Transverse colon (tissue), 4 donors: ENCODE measurements around the gene NR1D1. TPM values are rescaled to one million over a fixed set of nuclear protein-coding genes. Genes with fewer than 3 reads are reported as not detected.
A peak's percentile ranks its signal among the peaks of the same experiment; 100 is the strongest.

ENCODE experiments used
- DNase-seq: peaks from one replicate; pipeline ENCODE4 v3.0.0-alpha.2; 2019
- H3K27ac ChIP-seq, 4 donors: fragments of 200-600 bp; sonication (generic); 2 replicates each; pipeline ENCODE4 v1.5.1; 2016 to 2018; ENCODE audit warnings: inconsistent platforms in 4 of 4
- H3K27me3 ChIP-seq: fragments of 200-600 bp; sonication (generic); 2 replicates; pipeline ENCODE4 v1.5.1; 2017; ENCODE audit warnings: inconsistent platforms
- H3K36me3 ChIP-seq, 4 donors: fragments of 200-600 bp; sonication (generic); 2 replicates each; pipeline ENCODE4 v1.5.1; 2017 to 2019; ENCODE audit warnings: inconsistent platforms in 4 of 4
- H3K4me1 ChIP-seq, 4 donors: fragments of 200-600 bp; sonication (generic); 2 replicates each; pipeline ENCODE4 v1.5.1; 2017 to 2020; ENCODE audit warnings: inconsistent platforms in 4 of 4
- H3K4me3 ChIP-seq, 4 donors: fragments of 200-600 bp; sonication (generic); 1 replicate in 1 of 4; 2 replicates in 3 of 4; pipeline versions ENCODE4 v1.5.1 to v1.6.1; 2017 to 2019; ENCODE audit warnings: inconsistent platforms in 4 of 4
- H3K9me3 ChIP-seq, 2 donors: fragments of 200-600 bp; sonication (generic); 2 replicates each; pipeline ENCODE4 v1.5.1; 2017 to 2019; ENCODE audit warnings: inconsistent platforms in 2 of 2
- EP300 ChIP-seq: sonication (generic); formaldehyde crosslinking; IDR thresholded peaks from one replicate; pipeline ENCODE4 v1.6.1; 2017; ENCODE audit warnings: antibody characterized with exemption, low read depth
- POLR2A ChIP-seq: fragments of 450-650 bp; IDR thresholded peaks from one replicate; pipeline ENCODE4 v1.6.1; 2016; ENCODE audit warnings: antibody characterized with exemption, mild to moderate bottlenecking, moderate library complexity
- POLR2AphosphoS5 ChIP-seq, 3 donors: sonication (generic); formaldehyde crosslinking; IDR thresholded peaks; one replicate each; pipeline ENCODE4 v1.6.1; 2016; ENCODE audit warnings: antibody characterized with exemption in 3 of 3
- WGBS, 2 donors: methylation state at CpG; one replicate each; pipeline ENCODE4 v1.1.5; 2018; ENCODE audit warnings: low coverage in 1 of 2; 5-methylcytosine and 5-hydroxymethylcytosine counted together
- in situ Hi-C, 4 donors: fragments of 200-750 bp; cut with MboI; loops; one replicate each; pipeline versions ENCODE4 v1.15.0 to v1.15.1; 2017; ENCODE audit warnings: low sequenced_read_pairs in 3 of 4, low pct_ligation_motif_present in 1 of 4, low pct_unique_long_range_greater_than_20kb in 1 of 4
- intact Hi-C: fragments of 100-400 bp; cut with DNase I; formaldehyde crosslinking; loops from one replicate; pipeline ENCODE4 v1.15.1; 2023; ENCODE audit warnings: low total_unique reads
- total RNA-seq, 4 donors: library from RNA; depleted of rRNA; stranded (reverse); fragments of >200 nt; gene quantifications; one replicate each; pipeline ENCODE4 v1.1.0, GENCODE V29; 2016
- TF ChIP-seq, protein P1 (sequence below), 5 experiments: fragments of 200-600 bp in 3 of 5; fragments of 450-650 bp in 2 of 5; sonication (generic) in 3 of 5; IDR thresholded peaks; 1 replicate in 2 of 5; 2 replicates in 3 of 5; pipeline ENCODE4 v1.5.1; 2016 to 2017; ENCODE audit warnings: antibody characterized with exemption in 5 of 5, inconsistent platforms in 3 of 5, mild to moderate bottlenecking in 2 of 5, moderate library complexity in 1 of 5

Gene NR1D1
- total RNA-seq, 4 donors from 2014 or later = 4.8 to 18.0 (median 7.3) TPM

DNA sequence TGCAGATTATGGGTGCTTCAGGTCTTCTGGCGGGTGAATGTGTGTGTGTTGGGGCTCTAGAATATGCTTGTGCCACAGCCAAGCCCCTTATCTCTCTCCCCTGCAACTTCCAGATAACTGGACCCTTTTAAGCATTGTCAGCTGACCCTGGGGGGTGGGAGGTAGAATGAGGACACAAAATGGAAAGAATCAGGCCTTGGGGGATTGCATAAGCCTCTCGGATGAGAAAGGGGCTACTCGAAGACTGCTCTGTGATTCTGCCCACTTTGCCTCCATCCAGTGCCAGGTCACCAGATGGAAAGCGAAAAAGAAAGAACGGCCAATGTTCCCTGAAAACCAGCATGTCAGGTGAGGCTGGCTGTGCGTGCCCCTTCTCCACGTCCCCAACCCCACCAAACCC is 23.8 kb downstream of the NR1D1 start:
- Histone ChIP-seq H3K4me1 (peaks cover 49 to 61% (median 53%) of the 10 kb centered on the region in 4 donors), H3K9me3 (no peaks in the 10 kb centered on the region), H3K27ac (peak overlapping the region; percentile 90 to 98 (median 96)), H3K27me3 (no peaks in the 10 kb centered on the region), H3K36me3 (peaks cover 0 to 16% (median 0%) of the 10 kb centered on the region in 4 donors), H3K4me3 (no peak overlapping the region)
- in situ Hi-C loops (no loop called here), intact Hi-C loops (no loop called here)
- no peak for TF ChIP-seq POLR2A
- TF ChIP-seq EP300 = no peak
- no peak for TF ChIP-seq POLR2AphosphoS5 (IDR thresholded peaks at IDR 0.05)
- TF ChIP-seq, protein P1, sequence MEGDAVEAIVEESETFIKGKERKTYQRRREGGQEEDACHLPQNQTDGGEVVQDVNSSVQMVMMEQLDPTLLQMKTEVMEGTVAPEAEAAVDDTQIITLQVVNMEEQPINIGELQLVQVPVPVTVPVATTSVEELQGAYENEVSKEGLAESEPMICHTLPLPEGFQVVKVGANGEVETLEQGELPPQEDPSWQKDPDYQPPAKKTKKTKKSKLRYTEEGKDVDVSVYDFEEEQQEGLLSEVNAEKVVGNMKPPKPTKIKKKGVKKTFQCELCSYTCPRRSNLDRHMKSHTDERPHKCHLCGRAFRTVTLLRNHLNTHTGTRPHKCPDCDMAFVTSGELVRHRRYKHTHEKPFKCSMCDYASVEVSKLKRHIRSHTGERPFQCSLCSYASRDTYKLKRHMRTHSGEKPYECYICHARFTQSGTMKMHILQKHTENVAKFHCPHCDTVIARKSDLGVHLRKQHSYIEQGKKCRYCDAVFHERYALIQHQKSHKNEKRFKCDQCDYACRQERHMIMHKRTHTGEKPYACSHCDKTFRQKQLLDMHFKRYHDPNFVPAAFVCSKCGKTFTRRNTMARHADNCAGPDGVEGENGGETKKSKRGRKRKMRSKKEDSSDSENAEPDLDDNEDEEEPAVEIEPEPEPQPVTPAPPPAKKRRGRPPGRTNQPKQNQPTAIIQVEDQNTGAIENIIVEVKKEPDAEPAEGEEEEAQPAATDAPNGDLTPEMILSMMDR (IDR thresholded peaks at IDR 0.05) = no peak
- DNase-seq = no peak
- WGBS, 2 donors = 73 to 93% methylated on average over 3 to 7 of the region's 7 CpGs

DNA sequence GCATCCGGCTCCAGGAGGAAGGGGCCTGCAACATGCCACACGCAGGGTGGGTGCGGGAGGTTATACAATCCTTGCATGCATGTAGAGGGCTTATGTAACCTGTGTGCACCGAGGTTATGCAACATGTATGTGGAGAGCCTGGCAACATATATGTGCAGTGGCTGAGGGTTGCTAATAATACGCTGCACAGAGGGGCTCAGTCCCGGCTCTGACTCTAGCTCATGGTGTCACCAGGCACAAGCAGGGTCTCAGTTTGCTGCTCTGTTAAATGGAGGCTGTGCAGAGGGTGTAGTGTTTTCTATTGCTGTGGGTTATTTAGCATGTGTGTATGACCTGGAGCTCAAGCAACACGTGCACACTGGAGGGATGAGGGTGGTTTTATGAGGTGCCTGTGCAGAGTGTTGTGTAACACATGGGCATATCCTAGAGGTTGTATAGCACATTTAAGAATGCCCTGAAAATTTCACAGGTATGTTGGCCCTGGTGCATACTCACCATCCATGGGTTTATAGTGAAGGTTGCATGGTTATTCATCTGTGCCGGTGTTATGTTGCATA is 24.4 kb downstream of the NR1D1 start:
- H3K4me1 ChIP-seq = peaks cover 54 to 64% (median 59%) of the 10 kb centered on the region in 4 donors
- intact Hi-C loops (no loop called here), in situ Hi-C loops (no loop called here)
- peaks cover 0 to 16% (median 0%) of the 10 kb centered on the region in 4 donors for H3K36me3 ChIP-seq
- 37% methylated on average over 8 of the region's 8 CpGs; no CpG with 5 or more reads in 1 of the 2 donors for WGBS, 2 donors
- no peak for TF ChIP-seq POLR2AphosphoS5 (IDR thresholded peaks at IDR 0.05)
- no peak for TF ChIP-seq EP300
- TF ChIP-seq, protein P1 (IDR thresholded peaks at IDR 0.05) = no peak
- TF ChIP-seq POLR2A = no peak
- H3K9me3 ChIP-seq = no peaks in the 10 kb centered on the region
- no peak for DNase-seq
- H3K4me3 ChIP-seq = peak overlapping the region in 1 of 4 donors; percentile 5
- H3K27me3 ChIP-seq = no peaks in the 10 kb centered on the region
- peak overlapping the region; percentile 90 to 98 (median 96) for H3K27ac ChIP-seq

DNA sequence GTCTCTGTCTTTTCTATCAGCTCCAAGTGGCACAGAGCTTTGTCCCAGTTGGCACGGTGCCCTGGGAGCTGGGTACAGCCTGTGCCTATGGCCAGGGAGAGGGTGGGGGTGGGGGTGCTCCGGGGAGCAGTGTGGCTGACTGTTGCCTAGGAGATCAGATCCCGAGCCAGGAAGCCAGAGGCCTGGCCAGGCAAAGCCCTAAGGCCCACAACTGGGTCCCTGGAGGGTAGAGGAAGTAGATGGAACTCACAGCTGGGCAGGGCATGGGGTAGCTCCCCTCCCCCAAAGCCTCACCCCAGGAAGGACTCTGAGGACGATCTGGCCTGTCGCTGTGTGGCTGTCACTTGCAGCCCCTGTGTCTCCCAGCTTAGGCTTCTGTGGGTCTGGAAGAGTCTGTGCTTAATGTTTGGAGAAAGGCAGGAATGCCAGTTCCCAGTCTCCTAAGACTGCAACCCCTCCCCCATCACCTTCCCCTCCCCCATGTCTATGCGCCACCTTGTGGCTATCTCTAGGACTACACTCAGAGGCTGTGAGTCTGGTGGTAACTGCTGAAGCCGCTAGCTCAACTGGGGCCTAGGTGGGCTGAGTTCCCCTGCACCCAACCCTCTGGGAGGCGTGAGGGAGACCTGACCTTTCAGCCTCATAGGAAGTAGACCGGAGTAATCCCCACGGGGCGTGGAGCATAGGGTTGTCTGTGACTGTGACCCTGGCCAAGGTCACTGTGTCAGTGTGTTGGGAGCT is 25.0 kb downstream of the NR1D1 start:
- Histone ChIP-seq H3K27ac (peak overlapping the region; percentile 90 to 98 (median 96)), H3K4me3 (peak overlapping the region in 1 of 4 donors; percentile 5), H3K9me3 (no peaks in the 10 kb centered on the region), H3K36me3 (peaks cover 0 to 16% (median 0%) of the 10 kb centered on the region in 4 donors), H3K27me3 (no peaks in the 10 kb centered on the region), H3K4me1 (peaks cover 61 to 68% (median 65%) of the 10 kb centered on the region in 4 donors)
- TF ChIP-seq POLR2A (peak; percentile 3), EP300 (peak; percentile 75), POLR2AphosphoS5 (IDR thresholded peaks at IDR 0.05) (peak in 2 of 3 donors; percentile 45 to 67)
- TF ChIP-seq, protein P1 (IDR thresholded peaks at IDR 0.05) = peak; percentile 93 to 99 (median 94)
- in situ Hi-C loops = no loop called here
- WGBS, 2 donors = 10% methylated on average over 11 of the region's 11 CpGs; no CpG with 5 or more reads in 1 of the 2 donors
- peak; percentile 86 for DNase-seq
- intact Hi-C loops = no loop called here

DNA sequence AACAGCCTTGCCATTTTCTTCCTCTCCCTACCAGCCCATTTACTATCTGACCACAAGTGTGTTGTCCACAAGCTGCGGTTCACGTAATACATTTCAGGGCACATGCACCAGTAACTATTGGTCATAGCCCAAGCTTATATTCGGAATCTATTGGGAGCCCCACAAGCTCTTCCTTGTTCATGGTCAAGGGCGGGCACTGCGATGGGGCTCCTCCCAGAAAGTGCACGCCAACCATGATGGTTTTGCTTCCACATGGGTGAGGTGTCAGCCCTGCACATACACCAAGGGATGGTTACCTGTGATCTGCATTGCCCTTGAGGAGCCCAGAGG is 25.6 kb downstream of the NR1D1 start:
- no peak overlapping the region for H3K4me3 ChIP-seq
- in situ Hi-C loops (no loop called here), intact Hi-C loops (loop anchor here (5.0 kb wide), 1 partner anchor 32 kb away; no protein-coding TSS in a partner anchor)

More for the DNA sequence above, 25.6 kb downstream of the NR1D1 start:
- Histone ChIP-seq H3K27me3 (no peaks in the 10 kb centered on the region), H3K9me3 (no peaks in the 10 kb centered on the region), H3K27ac (peak overlapping the region; percentile 90 to 98 (median 96)), H3K36me3 (peaks cover 0 to 16% (median 0%) of the 10 kb centered on the region in 4 donors), H3K4me1 (peaks cover 66 to 73% (median 70%) of the 10 kb centered on the region in 4 donors)
- 32% methylated on average over 6 of the region's 6 CpGs; no CpG with 5 or more reads in 1 of the 2 donors for WGBS, 2 donors
- DNase-seq = no peak
- TF ChIP-seq, protein P1 (IDR thresholded peaks at IDR 0.05) = no peak
- TF ChIP-seq POLR2AphosphoS5 (IDR thresholded peaks at IDR 0.05) = no peak
- TF ChIP-seq EP300 = no peak
- no peak for TF ChIP-seq POLR2A
